Liver (tissue), 9 donors: ENCODE data around the gene NGF. TPM values are rescaled to one million over a fixed set of nuclear protein-coding genes. Genes with fewer than 3 reads are reported as not detected.

ENCODE experiments used
- DNase-seq: peaks from one replicate; pipeline ENCODE4 v3.0.0-alpha.2; 2017; ENCODE audit warnings: low spot score
- H3K27ac ChIP-seq, 2 donors: one replicate each; pipeline ENCODE4 v1.7.0; 2013; ENCODE audit warnings: inconsistent platforms in 2 of 2, low read length in 2 of 2, control low read depth in 1 of 2, low read depth in 1 of 2, mild to moderate bottlenecking in 1 of 2
- H3K27me3 ChIP-seq, 4 donors: one replicate each; pipeline versions ENCODE4 v1.6.1 to v1.7.0; 2013; ENCODE audit warnings: low read length in 3 of 4, inconsistent platforms in 1 of 4, mild to moderate bottlenecking in 1 of 4, moderate library complexity in 1 of 4; ENCODE audit not compliant: control insufficient read depth in 4 of 4, insufficient read depth in 4 of 4
- H3K36me3 ChIP-seq, 4 donors: one replicate each; pipeline versions ENCODE4 v1.6.1 to v1.7.0; 2013; ENCODE audit warnings: low read length in 3 of 4, mild to moderate bottlenecking in 3 of 4, low read depth in 1 of 4, moderate library complexity in 1 of 4; ENCODE audit not compliant: control insufficient read depth in 4 of 4, insufficient read depth in 3 of 4
- H3K4me1 ChIP-seq, 4 donors: one replicate each; pipeline versions ENCODE4 v1.6.1 to v1.7.0; 2013; ENCODE audit warnings: low read length in 3 of 4, mild to moderate bottlenecking in 3 of 4, moderate library complexity in 1 of 4; ENCODE audit not compliant: control insufficient read depth in 4 of 4, insufficient read depth in 4 of 4
- H3K4me3 ChIP-seq, 3 donors: one replicate each; pipeline versions ENCODE4 v1.6.1 to v1.7.0; 2013; ENCODE audit warnings: low read length in 3 of 3, control low read depth in 1 of 3, low read depth in 1 of 3, mild to moderate bottlenecking in 1 of 3
- H3K9ac ChIP-seq, 2 donors: one replicate each; pipeline ENCODE4 v1.7.0; 2013; ENCODE audit warnings: low read length in 2 of 2, mild to moderate bottlenecking in 2 of 2, moderate library complexity in 2 of 2, control low read depth in 1 of 2, low read depth in 1 of 2
- H3K9me3 ChIP-seq, 4 donors: one replicate each; pipeline versions ENCODE4 v1.6.1 to v1.7.0; 2013; ENCODE audit warnings: low read length in 3 of 4; ENCODE audit not compliant: control insufficient read depth in 4 of 4
- EGR1 ChIP-seq, 2 donors: IDR thresholded peaks; 2 replicates each; pipeline ENCODE4 v1.6.1; 2016 to 2018; ENCODE audit warnings: antibody characterized with exemption in 2 of 2, low read depth in 2 of 2
- FOXA1 ChIP-seq: IDR thresholded peaks from 2 replicates; pipeline ENCODE4 v1.6.1; 2016; ENCODE audit warnings: antibody characterized with exemption
- FOXA2 ChIP-seq: IDR thresholded peaks from 2 replicates; pipeline ENCODE4 v1.6.1; 2016; ENCODE audit warnings: antibody characterized with exemption
- GABPA ChIP-seq, 2 donors: IDR thresholded peaks in 1 of 2; conservative IDR thresholded peaks in 1 of 2; 2 replicates each; pipeline ENCODE4 v1.6.1; 2016; ENCODE audit warnings: antibody characterized with exemption in 2 of 2, mild to moderate bottlenecking in 1 of 2, moderate library complexity in 1 of 2
- HNF4A ChIP-seq, 2 donors: conservative IDR thresholded peaks; 2 replicates each; pipeline ENCODE4 v1.6.1; 2016; ENCODE audit warnings: antibody characterized with exemption in 2 of 2, mild to moderate bottlenecking in 2 of 2
- HNF4G ChIP-seq: IDR thresholded peaks from 2 replicates; pipeline ENCODE4 v1.6.1; 2016; ENCODE audit warnings: antibody characterized with exemption
- JUND ChIP-seq, 2 donors: IDR thresholded peaks; 2 replicates each; pipeline ENCODE4 v1.6.1; 2016; ENCODE audit warnings: antibody characterized with exemption in 2 of 2
- NR2F2 ChIP-seq: IDR thresholded peaks from 2 replicates; pipeline ENCODE4 v1.6.1; 2016; ENCODE audit warnings: antibody characterized with exemption
- RXRA ChIP-seq, 2 donors: IDR thresholded peaks; 2 replicates each; pipeline ENCODE4 v1.6.1; 2017 to 2018; ENCODE audit warnings: antibody characterized with exemption in 2 of 2, mild to moderate bottlenecking in 1 of 2
- SP1 ChIP-seq: IDR thresholded peaks from 2 replicates; pipeline ENCODE4 v1.6.1; 2018; ENCODE audit warnings: antibody characterized with exemption, mild to moderate bottlenecking
- TAF1 ChIP-seq: conservative IDR thresholded peaks from 2 replicates; pipeline ENCODE4 v1.6.1; 2016; ENCODE audit warnings: antibody characterized with exemption, mild to moderate bottlenecking
- YY1 ChIP-seq: IDR thresholded peaks from 2 replicates; pipeline ENCODE4 v1.6.1; 2016; ENCODE audit warnings: antibody characterized with exemption, mild to moderate bottlenecking
- WGBS: extraction: QIAGEN DNeasy Blood & Tissue Kit; methylation state at CpG from one replicate; pipeline ENCODE4 v1.1.7; 2013; 5-methylcytosine and 5-hydroxymethylcytosine counted together
- polyA plus RNA-seq, 2 donors: library from polyadenylated mRNA; stranded (reverse) in 1 of 2; unstranded in 1 of 2; fragments of 200-250 nt in 1 of 2; fragments of >200 nt in 1 of 2; fragmentation: Nextera tagmentation in 1 of 2; extraction: Ambion mirVana in 1 of 2; gene quantifications; one replicate each; pipeline versions ENCODE4 v1.2.1 to v1.2.3, GENCODE V29; 2013 to 2015
- total RNA-seq, 2 donors: library from RNA; depleted of rRNA; stranded (reverse); fragments of >200 nt; gene quantifications; one replicate each; pipeline ENCODE4 v1.2.3, GENCODE V29; 2014
- TF ChIP-seq, protein P1 (sequence below): IDR thresholded peaks from 2 replicates; pipeline ENCODE4 v1.6.1; 2016; ENCODE audit warnings: antibody characterized with exemption, mild to moderate bottlenecking
- TF ChIP-seq, protein P2 (sequence below): fragments of 150-350 bp; IDR thresholded peaks from 2 replicates; pipeline ENCODE4 v1.5.1; 2017; ENCODE audit warnings: improper control_type of control experiment, low read depth, low read length; ENCODE audit not compliant: missing input control
- TF ChIP-seq, protein P3 (sequence below): IDR thresholded peaks from 2 replicates; pipeline ENCODE4 v1.6.1; 2016; ENCODE audit warnings: antibody characterized with exemption
- TF ChIP-seq, protein P4 (sequence below): IDR thresholded peaks from 2 replicates; pipeline ENCODE4 v1.6.1; 2016; ENCODE audit warnings: antibody characterized with exemption
- TF ChIP-seq, protein P5 (sequence below): IDR thresholded peaks from 2 replicates; pipeline ENCODE4 v1.6.1; 2016; ENCODE audit warnings: antibody characterized with exemption
- donor health status: healthy.
- donor health status: healthy.
- donor health status: healthy.
- donor health status: healthy.
- donor health status: healthy.

Gene NGF
- total and polyA plus RNA-seq, 4 donors, result 0.79 to 2.1 (median 1.2) TPM

DNA sequence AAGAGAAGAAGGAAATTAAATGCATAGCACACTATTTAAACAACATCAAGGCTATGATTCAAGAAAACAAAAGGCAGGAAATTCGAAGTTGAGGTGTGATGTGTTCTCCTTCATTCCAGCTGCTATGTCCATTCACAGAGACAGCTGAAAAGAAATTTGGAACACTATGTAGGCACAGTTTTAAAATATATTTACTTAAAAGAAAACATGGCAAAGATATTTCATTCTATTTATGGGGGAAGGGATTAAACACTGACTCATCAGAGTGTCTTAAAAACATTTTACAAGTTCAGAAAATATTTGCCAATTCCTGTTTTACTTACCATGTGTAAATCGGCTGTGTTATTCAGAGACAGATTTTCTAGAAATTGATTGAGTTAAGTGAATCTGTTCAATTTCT, 39.4 kb upstream of the NGF start (continued):
- TF ChIP-seq, protein P1, sequence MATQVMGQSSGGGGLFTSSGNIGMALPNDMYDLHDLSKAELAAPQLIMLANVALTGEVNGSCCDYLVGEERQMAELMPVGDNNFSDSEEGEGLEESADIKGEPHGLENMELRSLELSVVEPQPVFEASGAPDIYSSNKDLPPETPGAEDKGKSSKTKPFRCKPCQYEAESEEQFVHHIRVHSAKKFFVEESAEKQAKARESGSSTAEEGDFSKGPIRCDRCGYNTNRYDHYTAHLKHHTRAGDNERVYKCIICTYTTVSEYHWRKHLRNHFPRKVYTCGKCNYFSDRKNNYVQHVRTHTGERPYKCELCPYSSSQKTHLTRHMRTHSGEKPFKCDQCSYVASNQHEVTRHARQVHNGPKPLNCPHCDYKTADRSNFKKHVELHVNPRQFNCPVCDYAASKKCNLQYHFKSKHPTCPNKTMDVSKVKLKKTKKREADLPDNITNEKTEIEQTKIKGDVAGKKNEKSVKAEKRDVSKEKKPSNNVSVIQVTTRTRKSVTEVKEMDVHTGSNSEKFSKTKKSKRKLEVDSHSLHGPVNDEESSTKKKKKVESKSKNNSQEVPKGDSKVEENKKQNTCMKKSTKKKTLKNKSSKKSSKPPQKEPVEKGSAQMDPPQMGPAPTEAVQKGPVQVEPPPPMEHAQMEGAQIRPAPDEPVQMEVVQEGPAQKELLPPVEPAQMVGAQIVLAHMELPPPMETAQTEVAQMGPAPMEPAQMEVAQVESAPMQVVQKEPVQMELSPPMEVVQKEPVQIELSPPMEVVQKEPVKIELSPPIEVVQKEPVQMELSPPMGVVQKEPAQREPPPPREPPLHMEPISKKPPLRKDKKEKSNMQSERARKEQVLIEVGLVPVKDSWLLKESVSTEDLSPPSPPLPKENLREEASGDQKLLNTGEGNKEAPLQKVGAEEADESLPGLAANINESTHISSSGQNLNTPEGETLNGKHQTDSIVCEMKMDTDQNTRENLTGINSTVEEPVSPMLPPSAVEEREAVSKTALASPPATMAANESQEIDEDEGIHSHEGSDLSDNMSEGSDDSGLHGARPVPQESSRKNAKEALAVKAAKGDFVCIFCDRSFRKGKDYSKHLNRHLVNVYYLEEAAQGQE, result no peak
- TF ChIP-seq, protein P2, sequence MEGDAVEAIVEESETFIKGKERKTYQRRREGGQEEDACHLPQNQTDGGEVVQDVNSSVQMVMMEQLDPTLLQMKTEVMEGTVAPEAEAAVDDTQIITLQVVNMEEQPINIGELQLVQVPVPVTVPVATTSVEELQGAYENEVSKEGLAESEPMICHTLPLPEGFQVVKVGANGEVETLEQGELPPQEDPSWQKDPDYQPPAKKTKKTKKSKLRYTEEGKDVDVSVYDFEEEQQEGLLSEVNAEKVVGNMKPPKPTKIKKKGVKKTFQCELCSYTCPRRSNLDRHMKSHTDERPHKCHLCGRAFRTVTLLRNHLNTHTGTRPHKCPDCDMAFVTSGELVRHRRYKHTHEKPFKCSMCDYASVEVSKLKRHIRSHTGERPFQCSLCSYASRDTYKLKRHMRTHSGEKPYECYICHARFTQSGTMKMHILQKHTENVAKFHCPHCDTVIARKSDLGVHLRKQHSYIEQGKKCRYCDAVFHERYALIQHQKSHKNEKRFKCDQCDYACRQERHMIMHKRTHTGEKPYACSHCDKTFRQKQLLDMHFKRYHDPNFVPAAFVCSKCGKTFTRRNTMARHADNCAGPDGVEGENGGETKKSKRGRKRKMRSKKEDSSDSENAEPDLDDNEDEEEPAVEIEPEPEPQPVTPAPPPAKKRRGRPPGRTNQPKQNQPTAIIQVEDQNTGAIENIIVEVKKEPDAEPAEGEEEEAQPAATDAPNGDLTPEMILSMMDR, result no peak

DNA sequence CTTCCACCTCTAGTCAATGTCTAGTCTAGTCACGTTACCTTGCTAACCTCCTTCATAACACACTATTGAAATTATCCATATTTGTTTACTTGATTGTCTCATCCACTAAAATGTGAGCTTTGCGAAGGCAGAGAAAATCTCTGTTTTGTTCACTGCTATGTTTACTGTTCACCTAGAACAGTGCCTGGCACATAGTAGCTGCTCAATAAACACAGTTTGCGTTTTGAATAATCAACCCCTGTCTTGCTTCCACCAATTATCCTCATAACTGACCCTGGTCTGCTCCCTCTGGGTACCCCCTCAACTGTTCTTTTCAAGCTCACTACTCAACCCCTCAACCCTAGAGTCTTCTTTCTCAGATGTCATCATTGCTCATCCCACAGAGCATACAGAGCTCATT, 36.5 kb upstream of the NGF start:
- no peak overlapping the region for H3K27ac ChIP-seq
- DNase-seq, result no peak
- H3K27me3 ChIP-seq, result peaks cover 0 to 19% (median 0%) of the 10 kb centered on the region in 4 donors
- no peaks in the 10 kb centered on the region for H3K9me3 ChIP-seq
- no peak for TF ChIP-seq YY1
- no peak for TF ChIP-seq EGR1 (IDR thresholded peaks at IDR 0.05; ENCODE audit: low read depth in 2 of 2)
- TF ChIP-seq, protein P1, result no peak
- TF ChIP-seq, protein P3, sequence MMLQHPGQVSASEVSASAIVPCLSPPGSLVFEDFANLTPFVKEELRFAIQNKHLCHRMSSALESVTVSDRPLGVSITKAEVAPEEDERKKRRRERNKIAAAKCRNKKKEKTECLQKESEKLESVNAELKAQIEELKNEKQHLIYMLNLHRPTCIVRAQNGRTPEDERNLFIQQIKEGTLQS, result no peak
- no peak for TF ChIP-seq TAF1
- TF ChIP-seq, protein P4, sequence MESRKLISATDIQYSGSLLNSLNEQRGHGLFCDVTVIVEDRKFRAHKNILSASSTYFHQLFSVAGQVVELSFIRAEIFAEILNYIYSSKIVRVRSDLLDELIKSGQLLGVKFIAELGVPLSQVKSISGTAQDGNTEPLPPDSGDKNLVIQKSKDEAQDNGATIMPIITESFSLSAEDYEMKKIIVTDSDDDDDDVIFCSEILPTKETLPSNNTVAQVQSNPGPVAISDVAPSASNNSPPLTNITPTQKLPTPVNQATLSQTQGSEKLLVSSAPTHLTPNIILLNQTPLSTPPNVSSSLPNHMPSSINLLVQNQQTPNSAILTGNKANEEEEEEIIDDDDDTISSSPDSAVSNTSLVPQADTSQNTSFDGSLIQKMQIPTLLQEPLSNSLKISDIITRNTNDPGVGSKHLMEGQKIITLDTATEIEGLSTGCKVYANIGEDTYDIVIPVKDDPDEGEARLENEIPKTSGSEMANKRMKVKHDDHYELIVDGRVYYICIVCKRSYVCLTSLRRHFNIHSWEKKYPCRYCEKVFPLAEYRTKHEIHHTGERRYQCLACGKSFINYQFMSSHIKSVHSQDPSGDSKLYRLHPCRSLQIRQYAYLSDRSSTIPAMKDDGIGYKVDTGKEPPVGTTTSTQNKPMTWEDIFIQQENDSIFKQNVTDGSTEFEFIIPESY, result no peak
- no peak for TF ChIP-seq FOXA2
- no peak for TF ChIP-seq RXRA (IDR thresholded peaks at IDR 0.05)
- TF ChIP-seq HNF4G, result no peak
- TF ChIP-seq, protein P5, sequence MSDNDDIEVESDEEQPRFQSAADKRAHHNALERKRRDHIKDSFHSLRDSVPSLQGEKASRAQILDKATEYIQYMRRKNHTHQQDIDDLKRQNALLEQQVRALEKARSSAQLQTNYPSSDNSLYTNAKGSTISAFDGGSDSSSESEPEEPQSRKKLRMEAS, result no peak
- no peak for TF ChIP-seq HNF4A (conservative IDR thresholded peaks at IDR 0.05)
- TF ChIP-seq FOXA1, result no peak
- TF ChIP-seq JUND (IDR thresholded peaks at IDR 0.05), result no peak
- no peak for TF ChIP-seq SP1
- no peak for TF ChIP-seq GABPA (IDR thresholded peaks at IDR 0.05 in 1 of 2, conservative IDR thresholded peaks at IDR 0.05 in 1 of 2)
- TF ChIP-seq, protein P2, result no peak
- no peak for TF ChIP-seq NR2F2
- H3K4me3 ChIP-seq, result no peak overlapping the region
- no peaks in the 10 kb centered on the region for H3K4me1 ChIP-seq
- H3K36me3 ChIP-seq, result no peaks in the 10 kb centered on the region
- no peak overlapping the region for H3K9ac ChIP-seq
- WGBS, result 89% methylated on average over 3 of the region's 3 CpGs
